GM18498 (cell line): ENCODE results near the gene TYMS.

Source experiments
- ATAC-seq: cut with Tn5 transposase; IDR thresholded peaks from one replicate; pipeline ENCODE4 v1.9.1; 2021; ENCODE audit warnings: mild to moderate bottlenecking, moderate library complexity; ENCODE audit not compliant: unreplicated experiment

TYMS gene

DNA sequence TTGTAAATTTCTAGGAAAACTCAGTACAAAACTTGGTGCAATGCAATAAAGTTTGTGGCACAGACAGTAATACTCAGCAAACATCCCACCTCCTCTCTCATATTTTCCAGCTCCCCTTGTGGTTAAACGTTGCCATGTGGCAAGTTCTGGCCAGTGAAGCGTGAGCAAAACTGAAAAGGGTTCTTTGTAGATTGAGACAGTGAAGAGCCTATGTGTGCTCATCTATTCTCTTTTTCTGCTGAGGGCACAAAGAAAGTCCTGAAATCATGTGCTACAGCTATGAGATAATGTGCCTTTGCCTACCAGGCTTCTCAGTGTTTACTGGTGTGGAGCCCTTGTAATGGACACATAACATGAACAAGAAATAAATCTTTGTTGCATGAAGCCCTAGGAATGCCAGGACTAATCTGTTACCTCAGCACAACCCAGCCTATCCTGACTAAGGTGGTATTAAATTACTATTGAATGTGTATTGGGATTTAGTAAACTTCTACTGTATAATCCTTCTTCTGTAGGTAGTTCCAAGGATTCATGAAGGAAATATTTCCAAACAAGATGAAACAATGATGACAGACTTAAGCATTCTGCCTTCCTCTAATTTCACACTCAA is 13.0 kb upstream of the TYMS start:
- ATAC-seq = peak; percentile 54

GRCh38 chr18:647304-647703 is 10.1 kb upstream of the TYMS start:
- no peak for ATAC-seq

DNA sequence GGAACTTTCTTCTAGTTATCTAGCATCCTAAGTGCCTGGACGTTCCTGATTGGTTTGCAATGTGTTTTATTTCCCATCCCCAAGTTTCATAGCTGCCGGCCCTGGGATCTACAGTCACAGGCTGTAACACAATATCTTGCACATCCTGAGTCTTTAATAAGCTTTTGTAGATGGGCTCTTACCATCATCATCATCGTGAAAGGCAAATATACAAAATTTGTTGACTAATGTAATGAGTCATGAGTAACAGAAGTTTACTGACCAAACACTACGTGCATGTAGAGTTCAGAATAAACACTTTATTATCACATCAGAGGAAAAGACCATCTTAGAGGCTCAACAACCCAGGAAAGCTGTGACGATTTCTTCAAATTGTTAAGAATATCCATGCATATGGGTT is 8.1 kb upstream of the TYMS start:
- no peak for ATAC-seq

DNA sequence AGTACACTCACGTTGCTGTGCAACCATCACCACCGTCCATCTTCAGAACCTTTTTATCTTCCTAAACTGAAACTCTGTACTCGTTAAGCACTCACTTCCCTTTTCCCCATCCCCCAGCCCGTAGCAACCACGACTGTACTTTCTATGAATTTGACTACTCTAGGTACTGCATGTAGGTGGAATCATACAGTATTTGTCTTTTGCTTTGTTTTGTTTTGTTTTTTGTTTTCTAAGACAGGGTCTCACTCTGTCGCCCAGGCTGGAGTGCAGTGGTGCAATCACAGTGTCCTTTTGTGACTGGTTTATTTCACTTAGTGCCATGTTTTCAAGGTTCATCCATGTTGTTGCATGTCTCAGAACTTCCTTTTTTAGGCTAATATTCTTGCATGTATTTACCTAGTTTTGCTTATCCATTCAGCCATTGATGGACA is 7.0 kb upstream of the TYMS start:
- ATAC-seq = peak; percentile 96

DNA sequence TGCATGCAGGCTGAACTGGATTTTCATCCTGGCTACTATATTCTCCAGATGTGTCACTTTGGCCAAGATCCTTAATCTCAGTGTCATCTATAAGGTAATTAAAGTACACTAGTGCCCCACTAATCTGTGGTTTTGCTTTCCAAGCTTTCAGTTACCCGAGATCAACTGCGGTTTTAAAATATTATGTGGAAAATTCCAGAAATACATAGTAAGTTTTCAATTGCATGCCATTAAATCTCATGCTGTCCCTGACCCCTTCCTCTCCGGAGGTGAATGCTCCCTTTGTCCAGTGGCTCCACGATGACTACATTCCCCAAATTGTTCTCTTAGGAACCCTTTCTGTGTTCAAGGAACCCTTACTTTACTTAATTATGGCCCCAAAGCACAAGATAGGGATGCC is 5.3 kb upstream of the TYMS start:
- no peak for ATAC-seq

DNA sequence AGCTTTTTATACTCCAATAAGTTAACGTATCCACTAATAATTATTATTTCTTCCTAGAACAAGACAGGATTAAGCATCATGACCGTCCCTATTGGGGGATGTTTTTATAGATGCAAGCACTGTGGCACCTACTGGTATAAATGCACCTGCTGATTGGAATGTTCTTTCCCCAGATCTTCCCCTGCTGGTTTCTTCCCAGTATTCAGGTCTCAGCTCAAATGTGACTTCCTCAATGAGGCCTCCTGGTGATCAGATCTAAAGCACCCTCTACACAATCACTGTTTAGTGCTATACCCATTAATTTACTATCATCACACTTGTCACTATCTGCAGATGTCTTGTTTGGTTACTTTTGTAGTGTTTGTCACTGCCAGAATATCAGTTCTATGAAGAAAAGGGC is 3.9 kb upstream of the TYMS start:
- no peak for ATAC-seq

DNA sequence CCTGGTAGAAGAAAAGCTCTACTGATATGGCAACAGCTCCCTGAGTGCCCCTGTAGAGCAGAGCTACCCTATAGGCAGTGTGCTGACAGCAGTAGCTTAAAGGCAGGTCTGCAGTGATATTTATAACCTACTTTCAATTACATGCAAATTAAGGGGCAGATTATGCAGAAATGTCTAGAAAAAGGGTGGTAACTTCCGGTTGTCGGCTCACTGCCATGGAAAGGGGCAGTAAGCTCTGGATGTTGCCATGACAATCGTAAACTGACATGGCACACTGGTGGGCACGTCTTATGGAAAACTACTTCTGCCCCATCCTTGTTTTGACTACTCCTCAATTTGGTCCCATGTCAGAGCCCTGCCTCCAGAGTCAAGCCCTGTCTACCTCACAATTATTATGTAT is 2.9 kb upstream of the TYMS start:
- ATAC-seq = no peak

DNA sequence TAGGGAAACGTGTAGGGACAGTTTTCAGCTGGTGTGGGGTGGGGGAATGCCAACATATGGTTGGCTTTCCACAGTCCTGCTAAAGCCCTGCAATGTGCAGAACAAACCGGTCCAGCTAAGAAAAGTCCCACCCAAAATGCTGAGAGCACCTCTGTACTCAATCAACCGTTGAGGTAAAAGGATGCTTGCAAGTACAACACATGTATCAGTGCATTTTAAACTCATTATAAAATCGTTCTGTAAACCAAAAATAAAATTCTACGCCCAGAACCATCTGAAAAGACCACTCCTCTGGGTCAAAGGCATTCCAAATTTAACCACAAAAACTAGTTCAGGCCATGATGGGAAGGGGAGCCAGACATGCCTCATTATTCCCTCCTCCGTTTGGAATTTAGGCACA is 2.0 kb upstream of the TYMS start:
- ATAC-seq = no peak

DNA sequence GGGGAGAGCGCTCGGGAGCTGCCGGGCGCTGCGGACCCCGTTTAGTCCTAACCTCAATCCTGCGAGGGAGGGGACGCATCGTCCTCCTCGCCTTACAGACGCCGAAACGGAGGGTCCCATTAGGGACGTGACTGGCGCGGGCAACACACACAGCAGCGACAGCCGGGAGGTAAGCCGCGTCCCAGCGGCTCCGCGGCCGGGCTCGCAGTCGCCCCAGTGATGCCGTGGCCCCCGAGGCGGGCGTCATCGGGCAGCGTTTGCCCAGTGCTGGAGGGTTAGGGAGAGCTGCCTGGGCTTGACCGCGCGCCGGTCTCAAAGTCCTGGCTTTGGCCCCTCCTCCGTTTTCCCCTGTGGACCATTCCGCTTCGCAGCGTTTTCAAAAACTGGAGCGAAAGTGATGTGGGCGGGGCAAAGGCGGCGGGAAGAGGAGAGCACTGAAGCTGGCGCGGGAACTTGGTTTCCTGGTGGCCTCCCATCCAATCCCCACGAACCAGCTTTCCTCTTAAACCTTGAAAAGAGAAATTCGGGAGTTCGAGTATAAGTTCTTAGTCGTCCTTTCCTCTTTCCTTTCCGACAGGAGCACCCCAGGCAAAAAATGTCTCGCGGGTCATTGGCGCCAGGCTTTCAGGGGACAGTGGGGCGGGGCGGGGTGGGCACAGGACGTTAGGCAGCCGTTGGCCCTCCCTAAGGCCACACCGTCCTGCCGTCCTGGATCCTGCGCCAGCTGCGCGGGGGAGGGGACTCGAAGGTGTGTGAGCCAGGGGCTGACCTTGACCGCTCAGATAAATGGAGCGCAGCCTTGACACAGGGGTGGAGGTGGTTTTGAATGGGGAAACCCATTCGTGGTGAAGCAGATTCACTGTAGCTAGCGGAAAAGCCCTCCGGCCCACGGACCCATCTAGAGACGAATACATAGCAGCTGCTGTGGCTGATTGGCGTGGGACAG is 821 bp downstream of the TYMS start:
- peak; percentile 62 for ATAC-seq

GRCh38 chr18:658947-659533 is 1.6 kb downstream of the TYMS start:
- ATAC-seq = no peak

GRCh38 chr18:659597-659996 is 2.1 kb downstream of the TYMS start:
- ATAC-seq = no peak

DNA sequence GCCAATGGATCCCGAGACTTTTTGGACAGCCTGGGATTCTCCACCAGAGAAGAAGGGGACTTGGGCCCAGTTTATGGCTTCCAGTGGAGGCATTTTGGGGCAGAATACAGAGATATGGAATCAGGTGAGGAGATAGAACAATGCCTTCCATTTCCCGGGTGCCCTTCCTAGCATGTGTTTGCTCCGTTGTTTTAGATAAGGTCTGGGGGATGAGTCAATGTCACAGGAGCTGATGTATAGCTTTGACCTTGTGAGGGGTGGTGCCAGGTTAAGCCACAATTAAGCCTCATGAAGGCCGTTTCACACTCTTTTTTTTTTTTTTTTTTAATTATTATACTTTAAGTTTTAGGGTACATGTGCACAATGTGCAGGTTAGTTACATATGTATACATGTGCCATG is 4.7 kb downstream of the TYMS start:
- no peak for ATAC-seq

DNA sequence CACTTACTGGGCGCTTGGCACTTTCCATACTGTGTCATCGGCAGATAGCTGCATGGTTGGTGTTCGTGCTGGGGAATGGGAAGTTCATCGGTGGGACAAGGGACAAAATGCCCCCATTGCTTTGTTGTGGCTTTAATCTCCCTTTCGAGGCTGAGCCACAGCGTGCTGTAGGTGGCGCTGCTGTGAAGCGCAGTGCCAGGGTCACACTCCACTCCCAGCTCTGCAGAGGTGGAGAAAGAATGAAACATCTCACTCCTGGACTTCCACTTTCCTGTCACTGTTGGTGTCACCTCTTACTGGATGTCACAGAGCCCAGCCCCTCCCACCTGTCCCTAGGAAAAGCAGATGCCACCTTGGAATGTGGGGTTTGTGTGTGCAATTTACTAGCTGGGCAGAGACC is 8.7 kb downstream of the TYMS start:
- ATAC-seq = no peak

DNA sequence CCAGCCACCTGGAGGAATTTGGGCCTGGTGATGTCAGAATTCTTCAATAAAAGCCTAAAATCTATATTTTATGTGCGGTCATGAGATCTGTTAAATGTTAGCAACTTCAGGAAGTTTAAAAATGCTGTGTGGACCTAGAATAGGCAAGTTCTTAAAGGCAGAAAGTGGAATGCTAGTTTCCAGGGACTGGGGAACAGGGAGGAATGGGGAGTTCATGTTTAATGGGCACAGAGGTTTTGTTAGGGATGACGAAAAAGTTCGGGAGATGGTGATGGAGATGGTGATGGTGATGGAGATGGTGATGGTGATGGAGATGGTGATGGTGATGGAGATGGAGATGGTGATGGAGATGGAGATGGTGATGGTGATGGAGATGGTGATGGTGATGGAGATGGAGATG is 9.2 kb downstream of the TYMS start:
- no peak for ATAC-seq

DNA sequence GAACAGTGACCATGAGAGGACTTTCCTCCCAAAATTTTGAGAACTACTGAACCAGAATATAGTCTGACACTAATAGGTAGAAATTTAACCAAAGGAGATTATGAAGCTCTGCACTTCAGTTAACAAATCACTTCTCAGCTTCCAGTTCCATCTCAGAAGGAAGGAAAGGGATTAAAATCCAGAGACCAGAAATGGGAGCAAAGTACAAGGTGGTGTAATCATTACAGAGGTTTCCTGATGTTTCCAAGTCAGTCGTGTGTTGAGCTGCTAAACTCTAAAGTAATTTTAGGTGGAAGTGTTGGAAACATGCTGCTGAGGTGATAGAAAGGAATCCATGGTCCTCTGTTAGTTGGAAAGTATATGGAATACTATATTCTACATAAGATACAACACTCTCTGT is 10.8 kb downstream of the TYMS start:
- ATAC-seq = no peak

GRCh38 chr18:669077-669476 is 11.6 kb downstream of the TYMS start:
- no peak for ATAC-seq

DNA sequence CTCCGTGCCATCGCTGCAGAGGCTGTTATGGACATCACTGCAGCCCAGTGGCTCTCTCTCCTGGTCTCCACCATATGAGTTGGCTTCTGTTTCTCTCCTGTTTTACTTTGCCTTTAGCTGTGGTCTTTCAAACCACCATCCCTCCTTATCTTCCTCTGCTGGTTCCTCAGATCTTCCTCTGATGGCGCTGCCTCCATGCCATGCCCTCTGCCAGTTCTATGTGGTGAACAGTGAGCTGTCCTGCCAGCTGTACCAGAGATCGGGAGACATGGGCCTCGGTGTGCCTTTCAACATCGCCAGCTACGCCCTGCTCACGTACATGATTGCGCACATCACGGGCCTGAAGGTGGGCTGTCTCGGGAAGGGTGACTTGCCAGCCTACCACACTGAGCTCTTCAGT is 13.1 kb downstream of the TYMS start:
- no peak for ATAC-seq

- no peak for ATAC-seq
Measured at GRCh38 chr18:671405-671804, 14.0 kb downstream of the TYMS start.

DNA sequence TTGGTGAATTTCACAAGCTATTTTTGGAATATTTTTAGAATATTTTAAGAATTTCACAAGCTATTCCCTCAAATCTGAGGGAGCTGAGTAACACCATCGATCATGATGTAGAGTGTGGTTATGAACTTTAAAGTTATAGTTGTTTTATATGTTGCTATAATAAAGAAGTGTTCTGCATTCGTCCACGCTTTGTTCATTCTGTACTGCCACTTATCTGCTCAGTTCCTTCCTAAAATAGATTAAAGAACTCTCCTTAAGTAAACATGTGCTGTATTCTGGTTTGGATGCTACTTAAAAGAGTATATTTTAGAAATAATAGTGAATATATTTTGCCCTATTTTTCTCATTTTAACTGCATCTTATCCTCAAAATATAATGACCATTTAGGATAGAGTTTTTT is 15.9 kb downstream of the TYMS start:
- no peak for ATAC-seq

GRCh38 chr18:673769-674168 is 16.3 kb downstream of the TYMS start:
- ATAC-seq = no peak

- ATAC-seq = no peak
Measured at GRCh38 chr18:675307-675706, 17.9 kb downstream of the TYMS start.

GRCh38 chr18:676069-676468 is 18.6 kb downstream of the TYMS start:
- no peak for ATAC-seq
